Ishikawa (cell line): ENCODE results near the gene MYO7A.

Experiments
- CEBPB ChIP-seq: IDR thresholded peaks from 2 replicates; pipeline ENCODE4 v1.6.1; 2012
- CREB1 ChIP-seq: IDR thresholded peaks from 2 replicates; pipeline ENCODE4 v1.6.1; 2012; ENCODE audit warnings: low read depth
- EGR1 ChIP-seq: IDR thresholded peaks from 2 replicates; pipeline ENCODE4 v1.6.1; 2012
- EP300 ChIP-seq: IDR thresholded peaks from 2 replicates; pipeline ENCODE4 v1.6.1; 2012; ENCODE audit warnings: borderline replicate concordance
- FOXM1 ChIP-seq: IDR thresholded peaks from 2 replicates; pipeline ENCODE4 v1.6.1; 2012; ENCODE audit warnings: low read depth, borderline replicate concordance
- MAX ChIP-seq: IDR thresholded peaks from 2 replicates; pipeline ENCODE4 v1.6.1; 2012
- NFIC ChIP-seq: IDR thresholded peaks from 2 replicates; pipeline ENCODE4 v1.6.1; 2012
- RAD21 ChIP-seq: IDR thresholded peaks from 2 replicates; pipeline ENCODE4 v1.6.1; 2012; ENCODE audit warnings: low read depth
- TAF1 ChIP-seq: IDR thresholded peaks from 2 replicates; pipeline ENCODE4 v1.6.1; 2012; ENCODE audit warnings: low read depth, mild to moderate bottlenecking
- TEAD4 ChIP-seq: IDR thresholded peaks from 2 replicates; pipeline ENCODE4 v1.6.1; 2012
- USF1 ChIP-seq: IDR thresholded peaks from 2 replicates; pipeline ENCODE4 v1.6.1; 2012
- YY1 ChIP-seq: IDR thresholded peaks from 2 replicates; pipeline ENCODE4 v1.6.1; 2012; ENCODE audit warnings: low read depth
- ZBTB7A ChIP-seq: IDR thresholded peaks from 2 replicates; pipeline ENCODE4 v1.6.1; 2012; ENCODE audit warnings: low read depth
- TF ChIP-seq, protein P1 (sequence below): IDR thresholded peaks from 2 replicates; pipeline ENCODE4 v1.6.1; 2012; ENCODE audit warnings: low read depth, mild to moderate bottlenecking

DNA sequence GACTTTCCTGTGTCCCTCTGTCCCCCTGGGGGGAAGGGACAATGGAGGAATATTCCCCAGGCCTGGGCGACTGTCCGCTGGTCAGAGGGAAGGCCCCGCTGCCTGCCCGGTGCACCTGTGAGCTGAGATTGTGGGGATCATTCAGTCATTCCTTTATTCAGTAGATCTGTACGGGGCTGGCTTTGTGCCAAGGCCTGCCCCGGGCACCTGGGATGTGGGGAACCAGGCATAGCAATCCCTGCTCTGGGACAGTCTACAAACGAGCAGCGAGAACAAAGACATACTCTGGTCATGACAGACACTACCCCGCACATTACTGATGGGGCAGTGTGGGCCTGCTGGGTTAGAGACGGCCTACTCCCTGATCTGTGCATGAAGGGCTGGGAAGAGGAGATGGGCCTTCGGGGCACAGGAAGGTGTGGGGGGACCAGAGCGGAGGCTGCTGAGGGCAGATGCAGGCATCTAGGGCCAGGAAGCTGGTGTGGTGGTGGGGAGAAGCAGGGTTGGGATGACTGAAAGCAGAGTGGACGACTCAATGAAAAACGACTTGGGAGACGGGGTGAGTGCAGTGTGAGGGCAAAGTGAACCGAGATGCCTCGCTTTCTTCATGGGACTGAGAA is 1.8 kb upstream of the MYO7A start:
- TF ChIP-seq USF1 (no peak), EP300 (no peak), TEAD4 (no peak), CREB1 (no peak), CEBPB (no peak), YY1 (no peak), RAD21 (no peak), MAX (no peak), EGR1 (no peak), FOXM1 (no peak), ZBTB7A (no peak), TAF1 (no peak), NFIC (peak; percentile 69)
- TF ChIP-seq, protein P1, sequence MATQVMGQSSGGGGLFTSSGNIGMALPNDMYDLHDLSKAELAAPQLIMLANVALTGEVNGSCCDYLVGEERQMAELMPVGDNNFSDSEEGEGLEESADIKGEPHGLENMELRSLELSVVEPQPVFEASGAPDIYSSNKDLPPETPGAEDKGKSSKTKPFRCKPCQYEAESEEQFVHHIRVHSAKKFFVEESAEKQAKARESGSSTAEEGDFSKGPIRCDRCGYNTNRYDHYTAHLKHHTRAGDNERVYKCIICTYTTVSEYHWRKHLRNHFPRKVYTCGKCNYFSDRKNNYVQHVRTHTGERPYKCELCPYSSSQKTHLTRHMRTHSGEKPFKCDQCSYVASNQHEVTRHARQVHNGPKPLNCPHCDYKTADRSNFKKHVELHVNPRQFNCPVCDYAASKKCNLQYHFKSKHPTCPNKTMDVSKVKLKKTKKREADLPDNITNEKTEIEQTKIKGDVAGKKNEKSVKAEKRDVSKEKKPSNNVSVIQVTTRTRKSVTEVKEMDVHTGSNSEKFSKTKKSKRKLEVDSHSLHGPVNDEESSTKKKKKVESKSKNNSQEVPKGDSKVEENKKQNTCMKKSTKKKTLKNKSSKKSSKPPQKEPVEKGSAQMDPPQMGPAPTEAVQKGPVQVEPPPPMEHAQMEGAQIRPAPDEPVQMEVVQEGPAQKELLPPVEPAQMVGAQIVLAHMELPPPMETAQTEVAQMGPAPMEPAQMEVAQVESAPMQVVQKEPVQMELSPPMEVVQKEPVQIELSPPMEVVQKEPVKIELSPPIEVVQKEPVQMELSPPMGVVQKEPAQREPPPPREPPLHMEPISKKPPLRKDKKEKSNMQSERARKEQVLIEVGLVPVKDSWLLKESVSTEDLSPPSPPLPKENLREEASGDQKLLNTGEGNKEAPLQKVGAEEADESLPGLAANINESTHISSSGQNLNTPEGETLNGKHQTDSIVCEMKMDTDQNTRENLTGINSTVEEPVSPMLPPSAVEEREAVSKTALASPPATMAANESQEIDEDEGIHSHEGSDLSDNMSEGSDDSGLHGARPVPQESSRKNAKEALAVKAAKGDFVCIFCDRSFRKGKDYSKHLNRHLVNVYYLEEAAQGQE, result no peak
